Muscle layer of duodenum (tissue), 2 donors: ENCODE measurements around the gene KLHDC7B.
A peak's percentile ranks its signal among the peaks of the same experiment; 100 is the strongest.

Experiments used
- H3K27ac ChIP-seq: one replicate; pipeline ENCODE4 v1.7.0; 2013; ENCODE audit warnings: mild to moderate bottlenecking, low read length
- H3K27me3 ChIP-seq: one replicate; pipeline ENCODE4 v1.7.0; 2013; ENCODE audit warnings: low read depth, mild to moderate bottlenecking, control low read depth, low read length
- H3K36me3 ChIP-seq, 2 donors: one replicate each; pipeline ENCODE4 v1.7.0; 2013; ENCODE audit warnings: low read length in 2 of 2, control low read depth in 1 of 2, mild to moderate bottlenecking in 1 of 2; ENCODE audit not compliant: insufficient read depth in 2 of 2, control insufficient read depth in 1 of 2
- H3K4me1 ChIP-seq, 2 donors: one replicate each; pipeline ENCODE4 v1.7.0; 2013; ENCODE audit warnings: low read length in 2 of 2, mild to moderate bottlenecking in 2 of 2, control low read depth in 1 of 2, moderate library complexity in 1 of 2; ENCODE audit not compliant: insufficient read depth in 2 of 2, control insufficient read depth in 1 of 2
- H3K4me3 ChIP-seq, 2 donors: one replicate each; pipeline ENCODE4 v1.7.0; 2013; ENCODE audit warnings: low read length in 2 of 2, low read depth in 1 of 2, mild to moderate bottlenecking in 1 of 2
- H3K9me3 ChIP-seq, 2 donors: one replicate each; pipeline ENCODE4 v1.7.0; 2013; ENCODE audit warnings: low read length in 2 of 2, control low read depth in 1 of 2, mild to moderate bottlenecking in 1 of 2; ENCODE audit not compliant: control insufficient read depth in 1 of 2
- donor health status: healthy.

Gene KLHDC7B

GRCh38 chr22:50587407-50587806 lies 41.7 kb downstream of the KLHDC7B start:
- Histone ChIP-seq H3K9me3 (no peaks in the 10 kb centered on the region), H3K27ac (no peak overlapping the region), H3K36me3 (peaks cover 0 to 2% of the 10 kb centered on the region in 2 donors), H3K27me3 (no peaks in the 10 kb centered on the region), H3K4me3 (no peak overlapping the region), H3K4me1 (peaks cover 0 to 6% of the 10 kb centered on the region in 2 donors)

GRCh38 chr22:50595189-50595588 lies 49.5 kb downstream of the KLHDC7B start:
- Histone ChIP-seq H3K27ac (no peak overlapping the region), H3K9me3 (no peaks in the 10 kb centered on the region), H3K4me1 (no peaks in the 10 kb centered on the region), H3K36me3 (peaks cover 0 to 7% of the 10 kb centered on the region in 2 donors), H3K4me3 (no peak overlapping the region), H3K27me3 (peaks cover 11% of the 10 kb centered on the region)

- Histone ChIP-seq H3K27me3 (peaks cover 13% of the 10 kb centered on the region), H3K36me3 (peaks cover 0 to 7% of the 10 kb centered on the region in 2 donors), H3K27ac (no peak overlapping the region)
These were observed 51.4 kb downstream of the KLHDC7B start for GRCh38 chr22:50597097-50597496.

GRCh38 chr22:50599816-50600455 lies 54.2 kb downstream of the KLHDC7B start:
- H3K27ac ChIP-seq = no peak overlapping the region
- H3K36me3 ChIP-seq = peaks cover 0 to 7% of the 10 kb centered on the region in 2 donors
- H3K27me3 ChIP-seq = peaks cover 28% of the 10 kb centered on the region
- H3K4me1 ChIP-seq = peaks cover 0 to 4% of the 10 kb centered on the region in 2 donors
- no peaks in the 10 kb centered on the region for H3K9me3 ChIP-seq
- H3K4me3 ChIP-seq = peak overlapping the region in 1 of 2 donors; percentile 32

More at GRCh38 chr22:50597097-50597496, 51.4 kb downstream of the KLHDC7B start:
- no peaks in the 10 kb centered on the region for H3K9me3 ChIP-seq
- peaks cover 0 to 4% of the 10 kb centered on the region in 2 donors for H3K4me1 ChIP-seq
- no peak overlapping the region for H3K4me3 ChIP-seq

- peaks cover 0 to 4% of the 10 kb centered on the region in 2 donors for H3K4me1 ChIP-seq
- peaks cover 0 to 7% of the 10 kb centered on the region in 2 donors for H3K36me3 ChIP-seq
- H3K9me3 ChIP-seq = no peaks in the 10 kb centered on the region
- peaks cover 28% of the 10 kb centered on the region for H3K27me3 ChIP-seq
- no peak within 1 kb of the TSS for H3K27ac ChIP-seq
- peak within 1 kb of the TSS in 1 of 2 donors; percentile 56 for H3K4me3 ChIP-seq
These were observed 54.8 kb downstream of the KLHDC7B start, which contains the start of gene MAPK8IP2 for GRCh38 chr22:50600538-50600937. Gene MAPK8IP2, plus strand, starts transcription at chr22:50600793. Its CDS starts 26 bp downstream, at chr22:50600819.
